GM18873 (cell line): ENCODE data around the gene KLK1.
"Not testable (repeated sequence)": the region's sequence is repeated elsewhere in the genome, so short reads cannot be mapped to it uniquely, and the experiment has no call there.

Experiments
- ATAC-seq: cut with Tn5 transposase; IDR thresholded peaks from one replicate; pipeline ENCODE4 v1.9.1; 2021; ENCODE audit warnings: mild to moderate bottlenecking, moderate library complexity, moderate number of reproducible peaks; ENCODE audit not compliant: unreplicated experiment, low FRiP score

KLK1 gene

GRCh38 chr19:50794074-50794875, 29.3 kb downstream of the KLK1 start:
- no peak for ATAC-seq

DNA sequence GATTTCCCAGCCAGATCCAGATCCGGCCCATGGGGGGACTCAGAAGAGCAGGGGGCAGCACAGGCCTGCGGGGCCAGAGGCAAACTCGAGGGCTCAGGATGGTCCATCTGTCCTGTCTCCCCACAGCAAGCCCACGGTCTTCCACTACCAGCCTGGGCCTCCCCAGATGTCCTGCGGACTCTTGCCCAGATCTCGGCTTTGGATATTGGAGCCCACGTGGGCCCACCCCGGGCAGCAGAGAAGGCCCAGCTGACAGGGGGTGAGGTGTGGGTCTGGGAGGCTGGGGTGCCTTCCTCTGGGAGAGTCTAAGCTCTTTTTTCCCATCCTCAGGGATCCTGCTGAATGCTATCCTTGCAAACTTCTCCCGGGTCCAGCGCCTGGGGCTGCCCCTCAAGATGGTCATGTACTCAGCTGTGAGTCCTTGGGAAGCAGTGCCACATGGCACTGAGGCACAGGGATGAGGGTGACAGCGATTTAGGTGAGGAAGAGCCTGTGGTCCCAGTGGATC, 30.0 kb downstream of the KLK1 start:
- ATAC-seq = no peak

DNA sequence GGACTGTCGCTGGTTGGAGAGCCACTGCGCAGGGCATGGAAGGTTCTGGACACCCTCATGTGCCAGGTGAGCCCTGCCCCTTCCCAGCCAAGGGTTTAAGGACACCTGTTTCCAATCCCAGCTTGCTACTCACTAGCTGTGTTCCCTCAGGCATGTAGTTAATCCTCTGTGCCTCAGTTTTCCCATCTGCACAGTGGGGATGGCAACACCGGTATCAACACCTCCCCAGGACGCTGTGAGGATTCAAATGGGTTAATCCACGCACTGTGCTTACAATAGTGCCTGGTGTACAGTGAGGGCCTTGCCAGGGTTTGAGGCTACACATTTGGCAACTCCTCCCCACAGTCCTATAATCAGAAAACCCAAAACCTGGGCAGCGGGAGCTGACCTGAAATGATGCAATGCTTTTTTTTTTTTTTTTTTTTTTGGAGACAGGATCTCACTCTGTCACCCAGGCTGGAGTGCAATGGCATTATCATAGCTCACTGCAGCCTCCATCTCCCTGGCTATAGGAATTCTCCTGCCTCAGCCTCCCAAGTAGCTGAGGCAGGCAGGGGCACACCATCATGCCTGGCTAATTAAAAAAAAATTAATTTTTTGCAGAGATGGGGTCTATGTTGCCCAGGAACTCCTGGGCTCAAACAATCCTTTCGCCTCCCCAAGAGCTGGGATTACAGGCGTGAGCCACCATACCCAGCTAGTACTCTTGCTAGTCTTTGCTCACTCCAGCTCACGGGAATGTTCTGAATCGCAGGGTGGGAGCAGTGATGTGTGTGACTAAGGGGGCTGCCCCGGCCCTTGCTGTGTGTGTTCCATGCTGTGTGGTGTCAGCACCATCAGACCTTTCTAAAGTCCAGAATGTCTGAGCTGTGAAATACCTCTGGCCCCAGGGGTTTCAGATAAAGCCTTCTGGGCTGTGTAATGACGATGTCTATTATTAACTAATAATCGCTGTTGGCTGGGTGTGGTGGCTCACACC, 31.0 kb downstream of the KLK1 start:
- ATAC-seq = no peak

DNA sequence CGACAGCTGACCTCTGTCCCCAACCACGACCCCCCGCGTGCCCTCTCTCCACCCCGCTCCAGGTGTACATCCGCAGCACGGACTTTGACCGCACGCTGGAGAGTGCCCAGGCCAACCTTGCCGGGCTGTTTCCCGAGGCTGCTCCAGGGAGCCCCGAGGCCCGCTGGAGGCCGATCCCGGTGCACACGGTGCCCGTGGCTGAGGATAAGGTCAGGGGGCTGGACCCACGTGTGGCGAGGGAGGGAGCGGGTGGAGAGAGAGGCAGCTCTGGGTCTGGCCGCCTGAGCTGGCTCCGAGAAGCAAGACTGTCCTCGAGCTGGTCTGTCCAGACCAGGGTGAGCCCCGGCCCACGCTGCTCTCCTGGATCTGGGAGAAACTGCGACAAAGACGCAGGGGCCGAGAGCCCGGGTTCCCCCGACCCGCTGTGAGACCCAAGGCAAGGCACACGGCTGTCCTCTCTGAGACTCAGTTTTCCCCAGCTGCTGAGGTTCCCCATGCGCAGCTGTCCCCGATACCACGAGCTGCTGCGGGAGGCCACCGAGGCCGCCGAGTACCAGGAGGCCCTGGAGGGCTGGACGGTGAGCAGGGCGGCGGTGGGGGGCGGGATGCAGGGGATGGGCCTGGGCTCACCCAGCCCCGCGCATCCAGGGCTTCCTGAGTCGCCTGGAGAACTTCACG, 31.9 kb downstream of the KLK1 start:
- no peak for ATAC-seq

DNA sequence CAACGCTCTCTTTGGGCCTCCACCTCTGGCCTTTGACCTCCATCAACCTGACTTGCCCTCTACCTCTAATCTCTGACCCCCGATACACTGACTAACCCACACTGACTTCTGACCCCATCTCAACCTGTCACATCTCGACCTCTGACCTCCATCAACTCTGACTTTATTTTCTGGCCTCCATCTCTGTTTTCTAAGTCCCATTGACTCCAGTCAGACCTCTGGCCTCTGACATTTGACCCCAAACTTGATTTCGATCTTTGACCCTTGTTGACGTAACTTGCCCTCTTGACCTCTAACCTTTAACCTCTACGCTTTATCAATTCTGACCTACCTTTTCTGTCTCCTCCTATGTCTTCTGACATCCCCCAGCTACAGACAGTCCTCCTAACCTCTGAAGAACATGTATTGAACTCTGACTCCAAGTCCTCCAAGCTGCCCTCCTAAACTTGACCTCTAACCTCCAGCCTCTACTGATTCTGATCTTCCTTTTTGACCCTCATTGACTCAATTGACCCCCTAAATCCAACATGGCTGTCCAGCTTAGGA, 32.6 kb downstream of the KLK1 start:
- no peak for ATAC-seq

- no peak for ATAC-seq
These were observed 33.2 kb downstream of the KLK1 start, which contains the start of gene ACP4 for GRCh38 chr19:50790396-50790795. Gene ACP4, plus strand, starts transcription at chr19:50790415. Its CDS starts 0 bp downstream, at chr19:50790415.

- ATAC-seq = no peak
These were observed 38.3 kb downstream of the KLK1 start for GRCh38 chr19:50785329-50785728.

DNA sequence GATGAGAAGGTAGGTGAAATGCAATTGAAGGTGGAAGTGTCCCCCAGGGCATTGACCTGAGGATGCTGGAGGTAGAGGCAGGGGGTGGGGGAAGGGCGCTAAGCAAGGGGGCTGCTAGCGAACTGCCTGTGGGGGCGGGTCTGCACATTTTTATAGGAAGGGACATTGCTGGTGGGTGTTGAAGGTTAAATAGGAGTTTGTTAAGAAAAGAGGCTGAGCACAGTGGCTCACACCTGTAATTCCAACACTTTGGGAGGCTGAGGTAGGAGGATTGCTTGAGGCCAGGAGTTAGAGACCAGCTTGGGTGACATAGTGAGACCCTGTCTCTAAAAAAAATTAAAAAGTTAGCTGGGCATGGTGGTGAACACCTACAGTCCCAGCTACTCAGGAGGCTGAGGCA, 38.9 kb downstream of the KLK1 start:
- ATAC-seq = no peak

GRCh38 chr19:50783848-50784152, 39.8 kb downstream of the KLK1 start:
- not testable (repeated sequence) for ATAC-seq

DNA sequence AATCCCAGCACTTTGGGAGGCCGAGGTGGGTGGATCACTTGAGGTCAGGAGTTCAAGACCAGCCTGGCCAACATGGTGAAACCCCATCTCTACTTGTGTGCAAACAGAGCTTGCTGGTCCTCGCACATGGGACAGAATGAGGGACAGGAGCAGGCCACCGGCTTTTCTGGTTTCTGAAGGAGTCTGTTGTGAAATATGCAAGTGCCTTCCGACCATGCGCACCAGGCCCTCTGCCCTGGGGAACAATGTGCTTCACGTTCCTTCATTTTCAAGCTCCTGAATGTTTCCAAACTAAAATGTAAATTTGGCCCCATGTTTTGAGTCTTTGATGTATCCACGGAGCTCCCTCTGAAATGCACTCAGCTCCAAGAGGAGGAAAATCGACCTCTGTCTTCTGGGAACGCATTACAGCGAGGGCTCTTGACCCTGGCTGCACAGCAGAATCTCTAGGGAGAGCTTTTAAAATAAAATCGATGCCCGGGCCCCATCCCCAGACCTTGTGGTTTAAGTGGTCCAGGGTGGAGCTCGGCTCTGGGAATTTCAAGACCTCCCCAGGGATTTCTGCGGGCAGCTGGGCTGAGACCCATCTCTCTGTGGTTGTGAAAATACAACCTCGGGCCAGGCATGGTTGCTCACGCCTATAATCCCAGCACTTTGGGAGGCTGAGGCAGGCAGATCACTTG, 42.7 kb downstream of the KLK1 start:
- no peak for ATAC-seq

GRCh38 chr19:50779504-50780457, 43.8 kb downstream of the KLK1 start:
- no peak for ATAC-seq

- no peak for ATAC-seq
These were observed 44.6 kb downstream of the KLK1 start for GRCh38 chr19:50778906-50779430.

- ATAC-seq = no peak
These were observed 45.7 kb downstream of the KLK1 start for GRCh38 chr19:50777830-50778303.

DNA sequence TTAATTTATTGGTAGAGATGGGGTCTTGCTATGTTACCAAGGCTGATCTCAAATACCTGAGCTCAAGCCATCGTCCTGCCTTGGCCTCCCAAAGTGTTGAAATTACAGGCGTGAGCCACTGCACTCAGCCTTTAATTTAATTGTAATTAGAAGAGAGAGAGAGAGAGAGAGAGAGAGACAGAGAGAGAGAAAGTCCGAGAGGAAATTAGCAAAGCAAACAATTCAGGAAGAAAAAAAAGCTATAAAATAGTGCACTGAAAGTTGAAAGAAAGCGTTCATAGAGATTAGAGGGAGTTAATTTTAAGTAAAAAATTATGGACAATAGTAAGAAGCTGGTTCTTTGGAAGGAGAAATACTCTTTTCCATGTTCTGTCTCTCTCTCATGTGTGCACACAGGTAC, 46.3 kb downstream of the KLK1 start:
- no peak for ATAC-seq

DNA sequence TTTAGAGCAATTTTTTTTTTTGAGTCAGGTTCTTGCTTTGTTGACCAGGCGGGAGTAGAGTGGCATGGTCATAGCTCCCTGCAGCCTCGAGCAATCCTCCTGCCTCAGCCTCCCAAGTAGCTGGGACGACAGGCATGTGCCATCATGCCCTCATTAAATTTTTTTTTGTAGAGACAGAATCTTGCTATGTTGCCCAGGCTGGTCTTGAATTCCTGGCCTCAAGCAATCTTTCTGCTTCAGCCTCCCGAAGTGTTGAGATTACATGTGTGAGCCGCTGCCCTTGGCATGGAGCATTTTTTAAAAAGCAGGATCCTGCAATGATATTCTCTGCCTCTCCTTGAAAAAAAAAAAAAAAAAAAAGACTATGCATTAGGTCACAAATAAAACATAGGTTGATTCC, 47.5 kb downstream of the KLK1 start:
- ATAC-seq = no peak

DNA sequence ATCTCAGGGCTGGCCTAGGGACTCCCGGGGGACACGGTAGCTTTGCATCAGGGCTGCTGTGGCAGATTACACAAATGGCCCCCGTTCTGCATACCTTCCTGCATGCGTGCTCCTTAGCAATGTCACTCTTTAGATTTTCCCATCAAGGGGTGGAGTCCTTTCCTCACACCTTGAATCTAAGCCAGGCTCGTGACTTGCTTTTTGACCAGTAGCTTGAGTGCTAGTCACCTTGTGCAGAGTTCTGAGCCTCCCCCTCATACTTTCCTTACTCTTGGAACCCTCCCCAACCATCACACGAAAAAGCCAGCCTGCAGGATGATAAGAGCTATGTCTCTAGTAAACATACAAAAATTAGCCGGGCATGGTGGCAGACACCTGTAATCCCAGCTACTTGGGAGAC, 50.1 kb downstream of the KLK1 start:
- not testable (repeated sequence) for ATAC-seq

- ATAC-seq = not testable (repeated sequence)
These were observed 50.7 kb downstream of the KLK1 start for GRCh38 chr19:50772912-50773311.

GRCh38 chr19:50772476-50772875, 51.1 kb downstream of the KLK1 start:
- ATAC-seq = no peak
